Natural killer cell (primary cell): ENCODE data around the gene CDH23. TPM values are rescaled to one million over a fixed set of nuclear protein-coding genes. Genes with fewer than 3 reads are reported as not detected.

Experiments used
- ATAC-seq, 3 donors: fragments of 150-1000 bp in 2 of 3; fragments of 200-7000 bp in 1 of 3; cut with Tn5 transposase; 1 replicate in 1 of 3; 2 replicates in 2 of 3; pipeline ENCODE4 v1.10.0; 2021; ENCODE audit warnings: mild to moderate bottlenecking in 2 of 3, moderate library complexity in 2 of 3
- DNase-seq, 2 donors: peaks; one replicate each; pipeline versions ENCODE4 v3.0.0 to v3.0.0-alpha.2; 2013 to 2021; ENCODE audit warnings: mixed read lengths in 1 of 2
- H3K27ac ChIP-seq: one replicate; pipeline ENCODE4 v1.5.1; 2013; ENCODE audit warnings: mild to moderate bottlenecking, low read length
- H3K27me3 ChIP-seq: one replicate; pipeline ENCODE4 v1.6.1; 2013; ENCODE audit warnings: low read length; ENCODE audit not compliant: control insufficient read depth, insufficient read depth
- H3K36me3 ChIP-seq: one replicate; pipeline ENCODE4 v1.6.1; 2013; ENCODE audit warnings: low read length; ENCODE audit not compliant: control insufficient read depth, insufficient read depth
- H3K4me1 ChIP-seq: one replicate; pipeline ENCODE4 v1.6.1; 2013; ENCODE audit warnings: low read length; ENCODE audit not compliant: control insufficient read depth, insufficient read depth
- H3K4me3 ChIP-seq: one replicate; pipeline ENCODE4 v1.5.1; 2013; ENCODE audit warnings: low read length
- H3K9me3 ChIP-seq: one replicate; pipeline ENCODE4 v1.6.1; 2013; ENCODE audit warnings: low read length; ENCODE audit not compliant: control insufficient read depth, insufficient read depth
- H3K27ac Mint-ChIP-seq, 2 donors: one replicate each; pipeline ENCODE4 v1.8.0; 2022; ENCODE audit warnings: mild to moderate bottlenecking in 2 of 2, mixed read lengths in 2 of 2, moderate library complexity in 1 of 2
- H3K27me3 Mint-ChIP-seq, 2 donors: one replicate each; pipeline ENCODE4 v1.8.0; 2022; ENCODE audit warnings: low read depth in 2 of 2, mixed read lengths in 2 of 2
- H3K36me3 Mint-ChIP-seq: one replicate; pipeline ENCODE4 v1.8.0; 2022; ENCODE audit warnings: mixed read lengths
- H3K4me1 Mint-ChIP-seq, 2 donors: one replicate each; pipeline ENCODE4 v1.8.0; 2022; ENCODE audit warnings: mixed read lengths in 2 of 2
- H3K4me3 Mint-ChIP-seq: one replicate; pipeline ENCODE4 v1.8.0; 2022; ENCODE audit warnings: mild to moderate bottlenecking, moderate library complexity, mixed read lengths
- H3K9me3 Mint-ChIP-seq, 2 donors: one replicate each; pipeline ENCODE4 v1.8.0; 2022; ENCODE audit warnings: mixed read lengths in 2 of 2
- WGBS: methylation state at CpG from one replicate; pipeline ENCODE4 v1.1.7; 2013; ENCODE audit warnings: missing lambda C conversion rate; ENCODE audit not compliant: insufficient coverage; 5-methylcytosine and 5-hydroxymethylcytosine counted together
- intact Hi-C: fragments of 100-400 bp; cut with micrococcal nuclease; formaldehyde crosslinking; loops from one replicate; pipeline ENCODE4 v1.14.2; 2022
- total RNA-seq, 4 donors: library from RNA; stranded (reverse); fragments of 120-200 nt in 1 of 4; gene quantifications; one replicate each; pipeline versions ENCODE4 v1.2.3 to v1.2.4, GENCODE V29; 2013 to 2022
- TF ChIP-seq, protein P1 (sequence below): fragments of 200-600 bp; IDR thresholded peaks from one replicate; pipeline ENCODE4 v1.8.0; 2022; ENCODE audit warnings: antibody characterized with exemption

Gene CDH23
- total RNA-seq, 3 donors from 2014 or later (not counting 1 experiment from before 2014, with no cell fraction given), result 1.2 to 6.0 (median 4.3) TPM

DNA sequence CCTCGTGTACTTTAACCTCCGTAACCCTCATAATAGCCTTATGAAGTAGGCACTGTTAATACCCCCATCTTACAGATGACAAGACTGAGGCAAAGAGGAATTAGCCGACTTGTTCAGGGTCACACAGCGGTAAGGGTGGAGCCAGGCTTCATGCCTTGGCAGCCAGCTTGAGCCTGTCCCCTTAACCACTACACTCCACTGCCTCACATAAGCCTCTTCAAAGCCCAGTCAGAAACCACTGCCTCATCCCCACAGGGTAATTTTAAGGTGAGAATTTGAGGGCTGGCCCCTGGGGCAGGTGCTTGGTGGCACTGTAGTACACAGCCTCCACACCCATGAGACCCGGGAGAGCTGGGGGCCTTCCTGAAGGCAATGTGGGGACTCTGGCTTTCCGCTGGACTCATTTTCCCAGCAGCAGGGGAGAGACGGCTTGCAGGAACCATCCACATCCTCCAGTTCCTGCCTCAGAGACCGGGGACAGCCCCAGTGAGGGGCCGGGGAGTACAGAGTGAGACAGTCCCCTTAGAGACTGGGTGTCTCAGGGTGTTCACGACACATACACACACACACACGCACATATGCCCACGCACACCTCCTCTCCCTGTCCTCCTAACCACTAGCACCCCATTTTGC is 330.5 kb downstream of the CDH23 start:
- TF ChIP-seq, protein P1, sequence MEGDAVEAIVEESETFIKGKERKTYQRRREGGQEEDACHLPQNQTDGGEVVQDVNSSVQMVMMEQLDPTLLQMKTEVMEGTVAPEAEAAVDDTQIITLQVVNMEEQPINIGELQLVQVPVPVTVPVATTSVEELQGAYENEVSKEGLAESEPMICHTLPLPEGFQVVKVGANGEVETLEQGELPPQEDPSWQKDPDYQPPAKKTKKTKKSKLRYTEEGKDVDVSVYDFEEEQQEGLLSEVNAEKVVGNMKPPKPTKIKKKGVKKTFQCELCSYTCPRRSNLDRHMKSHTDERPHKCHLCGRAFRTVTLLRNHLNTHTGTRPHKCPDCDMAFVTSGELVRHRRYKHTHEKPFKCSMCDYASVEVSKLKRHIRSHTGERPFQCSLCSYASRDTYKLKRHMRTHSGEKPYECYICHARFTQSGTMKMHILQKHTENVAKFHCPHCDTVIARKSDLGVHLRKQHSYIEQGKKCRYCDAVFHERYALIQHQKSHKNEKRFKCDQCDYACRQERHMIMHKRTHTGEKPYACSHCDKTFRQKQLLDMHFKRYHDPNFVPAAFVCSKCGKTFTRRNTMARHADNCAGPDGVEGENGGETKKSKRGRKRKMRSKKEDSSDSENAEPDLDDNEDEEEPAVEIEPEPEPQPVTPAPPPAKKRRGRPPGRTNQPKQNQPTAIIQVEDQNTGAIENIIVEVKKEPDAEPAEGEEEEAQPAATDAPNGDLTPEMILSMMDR, result no peak
- Mint-ChIP-seq H3K36me3 (no peaks in the 10 kb centered on the region), H3K27me3 (no peaks in the 10 kb centered on the region), H3K4me1 (peaks cover 44 to 69% of the 10 kb centered on the region in 2 donors), H3K9me3 (no peaks in the 10 kb centered on the region), H3K4me3 (peak overlapping the region; percentile 81), H3K27ac (peak overlapping the region; percentile 90)
- Histone ChIP-seq H3K4me3 (peak overlapping the region; percentile 0), H3K36me3 (no peaks in the 10 kb centered on the region), H3K27me3 (no peaks in the 10 kb centered on the region), H3K9me3 (no peaks in the 10 kb centered on the region), H3K4me1 (peaks cover 86% of the 10 kb centered on the region), H3K27ac (peak overlapping the region; percentile 91)
- peak; percentile 52 to 74 (median 71) for ATAC-seq
- 6% methylated on average over 12 of the region's 12 CpGs for WGBS
- peak; percentile 47 to 81 for DNase-seq
- intact Hi-C loops, result loop anchor here (2.0 kb wide), 2 partner anchors 22 to 46 kb away; partner anchors contain the start of gene VSIR

- intact Hi-C loops, result loop anchor here (2.0 kb wide), 2 partner anchors 21 to 45 kb away; partner anchors contain the start of gene VSIR
- H3K4me3 Mint-ChIP-seq, result peak overlapping the region; percentile 81
Observed at GRCh38 chr10:71727738-71728737, 331.3 kb downstream of the CDH23 start.

GRCh38 chr10:71729161-71729636 is 332.5 kb downstream of the CDH23 start:
- Mint-ChIP-seq H3K36me3 (no peaks in the 10 kb centered on the region), H3K27me3 (no peaks in the 10 kb centered on the region), H3K4me3 (peak overlapping the region; percentile 21), H3K4me1 (peaks cover 60 to 78% of the 10 kb centered on the region in 2 donors), H3K27ac (peak overlapping the region; percentile 70 to 90), H3K9me3 (no peaks in the 10 kb centered on the region)
- TF ChIP-seq, protein P1, result no peak
- H3K36me3 ChIP-seq, result no peaks in the 10 kb centered on the region
- intact Hi-C loops, result no loop called here
- WGBS, result 67% methylated on average over 9 of the region's 10 CpGs
- ATAC-seq, result no peak
- H3K4me1 ChIP-seq, result peaks cover 89% of the 10 kb centered on the region
- no peak overlapping the region for H3K4me3 ChIP-seq
- H3K27ac ChIP-seq, result no peak overlapping the region
- no peaks in the 10 kb centered on the region for H3K9me3 ChIP-seq
- peak in 1 of 2 donors; percentile 44 for DNase-seq
- H3K27me3 ChIP-seq, result no peaks in the 10 kb centered on the region

More at GRCh38 chr10:71727738-71728737, 331.3 kb downstream of the CDH23 start:
- no peaks in the 10 kb centered on the region for H3K9me3 ChIP-seq
- Mint-ChIP-seq H3K4me1 (peaks cover 52 to 71% of the 10 kb centered on the region in 2 donors), H3K27ac (peak overlapping the region; percentile 90), H3K36me3 (no peaks in the 10 kb centered on the region), H3K9me3 (no peaks in the 10 kb centered on the region), H3K27me3 (no peaks in the 10 kb centered on the region)
- H3K4me3 ChIP-seq, result peak overlapping the region; percentile 0
- no peaks in the 10 kb centered on the region for H3K36me3 ChIP-seq
- H3K4me1 ChIP-seq, result peaks cover 93% of the 10 kb centered on the region
- WGBS, result 45% methylated on average over 5 of the region's 8 CpGs
- ATAC-seq (peak; percentile 53 to 80 (median 68)), DNase-seq (peak; percentile 53 to 91)
- no peaks in the 10 kb centered on the region for H3K27me3 ChIP-seq
- H3K27ac ChIP-seq, result peak overlapping the region; percentile 91
- TF ChIP-seq, protein P1, result no peak
